Measurements from ENCODE around the gene CRBN. TPM values are rescaled to one million over a fixed set of nuclear protein-coding genes. Genes with fewer than 3 reads are reported as not detected.

CRBN gene
- total RNA-seq, result 10 to 100 TPM; 35.3 to 36.8 TPM
- polyA plus RNA-seq (2013, experiment 1 of 2), result 47.5 TPM
- polyA plus RNA-seq (2013, experiment 2 of 2), result 43.9 TPM
- long read RNA-seq, experiment 1, partial matches to known transcripts, result 1 of 16 reads
- long read RNA-seq, experiment 1, other reads (novel, unspliced or antisense), result 6 of 16 reads
- long read RNA-seq, experiment 2, transcript CRBN-201 (11 exons, 2,206 nt), result major isoform, 66 of 81 reads
- long read RNA-seq, experiment 2, partial matches to known transcripts, result 4 of 81 reads
- long read RNA-seq, experiment 2, other reads (novel, unspliced or antisense), result 9 of 81 reads
- long read RNA-seq, experiment 3, transcript CRBN-203 (11 exons, 2,203 nt), result minor isoform, 5 of 135 reads
- long read RNA-seq, experiment 3, transcript CRBN-201 (11 exons, 2,206 nt), result major isoform, 97 of 135 reads
- long read RNA-seq, experiment 3, partial matches to known transcripts, result 8 of 135 reads
- long read RNA-seq, experiment 3, other reads (novel, unspliced or antisense), result 22 of 135 reads
- long read RNA-seq, experiment 4, transcript CRBN-201 (11 exons, 2,206 nt), result major isoform, 59 of 80 reads
- long read RNA-seq, experiment 4, partial matches to known transcripts, result 5 of 80 reads
- long read RNA-seq, experiment 4, other reads (novel, unspliced or antisense), result 8 of 80 reads

- no peaks in the 10 kb centered on the region for H3K36me3 ChIP-seq (ENCODE audit: control insufficient read depth, insufficient read depth, low read length)
- H3K27ac ChIP-seq (ENCODE audit: low read depth, low read length), result no peak within 1 kb of the TSS
- H3K27ac Mint-ChIP-seq, result peak within 1 kb of the TSS; percentile 67
- H3K36me3 Mint-ChIP-seq (ENCODE audit: low read depth), result peaks cover 13% of the 10 kb centered on the region
- 0 to 3% methylated on average over 12 to 56 of the region's 56 CpGs for WGBS, 2 experiments (ENCODE audit: insufficient coverage in 1 of 2, insufficient read length in 1 of 2)
- H3K9me3 ChIP-seq (ENCODE audit: control insufficient read depth, low read length), result no peaks in the 10 kb centered on the region
- peaks cover 43% of the 10 kb centered on the region for H3K27me3 ChIP-seq (ENCODE audit: control insufficient read depth, insufficient read depth, low read length, poor library complexity, severe bottlenecking)
- peak; percentile 98 for TF ChIP-seq CTCF (conservative IDR thresholded peaks at IDR 0.05)
- peaks cover 8% of the 10 kb centered on the region for H3K4me1 Mint-ChIP-seq
- H3K27me3 Mint-ChIP-seq (ENCODE audit: insufficient read depth), result peaks cover 43% of the 10 kb centered on the region
- peak; percentile 96 for DNase-seq
- no peaks in the 10 kb centered on the region for H3K9me3 Mint-ChIP-seq
- H3K4me3 ChIP-seq (ENCODE audit: low read length), result peak within 1 kb of the TSS; percentile 89
- no peaks in the 10 kb centered on the region for H3K4me1 ChIP-seq (ENCODE audit: control insufficient read depth, insufficient read depth, low read length)
- H3K9ac ChIP-seq (ENCODE audit: extremely low read depth, low read length, poor library complexity, severe bottlenecking), result peak within 1 kb of the TSS; percentile 62
- peak within 1 kb of the TSS; percentile 77 for H3K4me3 Mint-ChIP-seq
Measured at GRCh38 chr3:3179407-3180094, at the start of gene CRBN. CRBN (minus strand) TSS chr3:3179691; CDS start chr3:3179687, 4 bp downstream.

- Mint-ChIP-seq H3K9me3 (peaks cover 32% of the 10 kb centered on the region), H3K4me1 (peaks cover 6% of the 10 kb centered on the region), H3K27ac (no peak overlapping the region), H3K27me3 (ENCODE audit: insufficient read depth) (peaks cover 14% of the 10 kb centered on the region), H3K4me3 (no peak overlapping the region), H3K36me3 (ENCODE audit: low read depth) (peaks cover 13% of the 10 kb centered on the region)
- H3K27me3 ChIP-seq (ENCODE audit: control insufficient read depth, insufficient read depth, low read length, poor library complexity, severe bottlenecking), result peaks cover 3% of the 10 kb centered on the region
- no peak overlapping the region for H3K4me3 ChIP-seq (ENCODE audit: low read length)
- no peaks in the 10 kb centered on the region for H3K36me3 ChIP-seq (ENCODE audit: control insufficient read depth, insufficient read depth, low read length)
- no peak for TF ChIP-seq CTCF (conservative IDR thresholded peaks at IDR 0.05)
- no peaks in the 10 kb centered on the region for H3K4me1 ChIP-seq (ENCODE audit: control insufficient read depth, insufficient read depth, low read length)
- WGBS, 2 experiments (ENCODE audit: insufficient coverage in 1 of 2, insufficient read length in 1 of 2), result 47% methylated on average over 1 of the region's 1 CpG; no CpG with 5 or more reads in 1 of the 2 experiments
- no peak overlapping the region for H3K27ac ChIP-seq (ENCODE audit: low read depth, low read length)
- no peak for DNase-seq
- H3K9me3 ChIP-seq (ENCODE audit: control insufficient read depth, low read length), result peaks cover 40% of the 10 kb centered on the region
- H3K9ac ChIP-seq (ENCODE audit: extremely low read depth, low read length, poor library complexity, severe bottlenecking), result no peak overlapping the region
Measured at GRCh38 chr3:3227640-3228039, 48.1 kb upstream of the CRBN start.

- Mint-ChIP-seq H3K4me1 (peaks cover 12% of the 10 kb centered on the region), H3K4me3 (no peak overlapping the region), H3K9me3 (peaks cover 6% of the 10 kb centered on the region), H3K27me3 (ENCODE audit: insufficient read depth) (peaks cover 64% of the 10 kb centered on the region), H3K27ac (no peak overlapping the region), H3K36me3 (ENCODE audit: low read depth) (no peaks in the 10 kb centered on the region)
- Histone ChIP-seq H3K4me3 (ENCODE audit: low read length) (no peak overlapping the region), H3K9ac (ENCODE audit: extremely low read depth, low read length, poor library complexity, severe bottlenecking) (no peak overlapping the region), H3K4me1 (ENCODE audit: control insufficient read depth, insufficient read depth, low read length) (peaks cover 4% of the 10 kb centered on the region), H3K27ac (ENCODE audit: low read depth, low read length) (no peak overlapping the region), H3K9me3 (ENCODE audit: control insufficient read depth, low read length) (peaks cover 14% of the 10 kb centered on the region), H3K36me3 (ENCODE audit: control insufficient read depth, insufficient read depth, low read length) (no peaks in the 10 kb centered on the region), H3K27me3 (ENCODE audit: control insufficient read depth, insufficient read depth, low read length, poor library complexity, severe bottlenecking) (peaks cover 60% of the 10 kb centered on the region)
- no peak for DNase-seq
- no peak for TF ChIP-seq CTCF (conservative IDR thresholded peaks at IDR 0.05)
- 76 to 100% methylated on average over 1 to 2 of the region's 2 CpGs for WGBS, 2 experiments (ENCODE audit: insufficient coverage in 1 of 2, insufficient read length in 1 of 2)
Measured at GRCh38 chr3:3221528-3221927, 42.0 kb upstream of the CRBN start.

Measured in endodermal cell (in vitro differentiated cells).